AG10803 (cell line): ENCODE measurements around the gene ATXN1.
A peak's percentile ranks its signal among the peaks of the same experiment; 100 is the strongest.

Source experiments
- DNase-seq: peaks from one replicate; pipeline ENCODE4 v3.0.0; 2010; ENCODE audit warnings: low read depth
- H3K4me3 ChIP-seq: 2 replicates; pipeline ENCODE4 v1.5.1; 2011; ENCODE audit warnings: mild to moderate bottlenecking, low read length, control low read depth
- TF ChIP-seq, protein P1 (sequence below): conservative IDR thresholded peaks from 2 replicates; pipeline ENCODE4 v1.5.1; 2011; ENCODE audit warnings: mild to moderate bottlenecking, low read length, control low read depth, inconsistent platforms

ATXN1 gene

DNA sequence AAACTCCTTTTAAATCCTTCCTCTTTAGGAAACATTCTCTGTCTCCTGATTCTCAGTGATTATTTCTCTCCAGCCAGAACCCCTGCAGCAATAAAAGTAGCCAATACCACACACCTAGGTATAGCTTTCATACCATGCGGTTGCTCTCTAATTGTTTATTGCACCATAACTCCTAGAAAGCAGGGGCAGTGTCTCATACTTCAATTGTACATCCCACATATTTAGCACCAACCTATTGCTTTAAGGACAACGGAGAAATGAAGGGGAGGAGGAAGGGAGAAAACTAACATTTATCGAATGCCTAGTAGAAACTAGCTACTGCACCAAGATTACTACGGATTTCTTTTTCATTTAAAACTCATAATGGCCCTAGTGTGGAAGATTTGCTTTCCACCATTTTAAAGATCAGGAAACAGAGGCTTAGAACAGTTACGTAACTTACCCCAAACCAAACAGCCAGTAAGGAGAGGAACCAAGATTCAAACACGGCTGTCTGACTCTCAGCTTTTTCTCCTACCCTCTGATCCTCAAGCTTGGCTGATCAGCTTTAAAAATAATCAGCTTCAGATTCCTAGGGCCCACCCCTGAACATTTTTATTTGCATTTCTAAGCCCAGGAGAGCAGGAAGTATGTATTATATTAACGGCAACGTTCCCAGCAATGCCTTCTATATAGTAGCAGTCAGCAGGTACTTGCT, 43.4 kb upstream of the ATXN1 start:
- TF ChIP-seq, protein P1, sequence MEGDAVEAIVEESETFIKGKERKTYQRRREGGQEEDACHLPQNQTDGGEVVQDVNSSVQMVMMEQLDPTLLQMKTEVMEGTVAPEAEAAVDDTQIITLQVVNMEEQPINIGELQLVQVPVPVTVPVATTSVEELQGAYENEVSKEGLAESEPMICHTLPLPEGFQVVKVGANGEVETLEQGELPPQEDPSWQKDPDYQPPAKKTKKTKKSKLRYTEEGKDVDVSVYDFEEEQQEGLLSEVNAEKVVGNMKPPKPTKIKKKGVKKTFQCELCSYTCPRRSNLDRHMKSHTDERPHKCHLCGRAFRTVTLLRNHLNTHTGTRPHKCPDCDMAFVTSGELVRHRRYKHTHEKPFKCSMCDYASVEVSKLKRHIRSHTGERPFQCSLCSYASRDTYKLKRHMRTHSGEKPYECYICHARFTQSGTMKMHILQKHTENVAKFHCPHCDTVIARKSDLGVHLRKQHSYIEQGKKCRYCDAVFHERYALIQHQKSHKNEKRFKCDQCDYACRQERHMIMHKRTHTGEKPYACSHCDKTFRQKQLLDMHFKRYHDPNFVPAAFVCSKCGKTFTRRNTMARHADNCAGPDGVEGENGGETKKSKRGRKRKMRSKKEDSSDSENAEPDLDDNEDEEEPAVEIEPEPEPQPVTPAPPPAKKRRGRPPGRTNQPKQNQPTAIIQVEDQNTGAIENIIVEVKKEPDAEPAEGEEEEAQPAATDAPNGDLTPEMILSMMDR = no peak
- H3K4me3 ChIP-seq = no peak overlapping the region
- no peak for DNase-seq

DNA sequence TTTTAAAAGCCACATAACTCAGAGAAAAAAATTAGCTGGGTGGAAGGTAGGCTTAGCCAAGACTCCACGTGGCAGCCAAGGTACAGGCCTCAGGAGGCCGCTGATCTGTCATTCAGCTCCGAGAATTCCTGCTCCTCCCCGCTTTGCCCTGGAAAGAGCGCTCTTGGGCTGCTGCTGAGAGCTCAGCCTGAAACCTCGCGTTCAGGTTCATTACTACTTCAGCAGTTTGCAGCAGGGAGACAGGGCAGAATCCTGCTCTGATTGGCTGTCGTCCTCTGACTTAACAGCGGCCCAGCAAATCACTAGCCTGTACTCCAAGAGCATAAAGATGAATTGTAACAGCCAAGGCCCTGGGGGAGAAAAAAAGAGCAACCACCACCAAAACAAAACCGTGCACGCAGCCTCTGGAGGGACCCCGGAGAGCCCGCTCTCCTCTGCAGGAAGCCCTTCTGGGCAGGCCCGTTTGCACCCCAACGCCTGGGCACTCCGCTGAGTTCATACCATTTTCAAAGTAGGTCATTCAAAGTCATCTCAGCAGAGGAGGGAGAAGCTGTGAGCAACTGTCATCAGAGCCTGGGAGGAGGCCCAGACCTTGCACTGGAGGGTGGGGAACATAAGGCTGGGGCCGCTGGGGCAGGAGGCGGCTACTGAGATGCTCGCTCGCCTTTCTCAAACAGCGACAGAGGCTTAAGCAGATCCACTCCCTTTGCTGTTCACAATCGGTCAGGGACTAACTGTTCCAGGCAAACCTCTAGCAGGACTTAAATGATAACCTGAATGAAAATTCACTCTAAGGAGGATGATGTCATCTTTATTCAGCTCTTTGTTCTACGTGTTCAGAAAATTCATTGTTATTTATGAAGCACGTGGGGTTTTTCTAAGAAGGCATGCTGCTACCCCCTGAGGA, 42.3 kb upstream of the ATXN1 start:
- H3K4me3 ChIP-seq = no peak overlapping the region
- TF ChIP-seq, protein P1 = no peak
- no peak for DNase-seq

DNA sequence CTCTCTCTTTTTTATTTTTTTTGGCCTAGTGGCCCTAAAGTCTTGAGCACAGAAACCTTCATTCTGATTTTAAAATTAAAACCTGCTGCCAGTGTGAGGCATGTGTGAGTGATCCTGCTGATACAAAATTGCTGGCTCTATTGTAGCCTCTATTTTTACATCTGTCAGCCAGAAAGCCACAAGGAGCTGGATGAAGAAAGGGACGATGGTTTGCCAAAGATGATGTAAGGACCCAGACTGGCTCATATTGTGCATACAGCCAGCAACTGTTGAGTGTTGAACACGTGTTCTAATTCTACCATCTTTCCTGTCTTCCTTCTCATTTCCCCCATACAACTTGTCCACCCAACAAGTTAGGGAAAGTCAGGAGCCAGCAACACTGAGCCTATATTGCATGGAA, 40.8 kb upstream of the ATXN1 start:
- peak; percentile 95 for DNase-seq
- TF ChIP-seq, protein P1 = no peak

DNA sequence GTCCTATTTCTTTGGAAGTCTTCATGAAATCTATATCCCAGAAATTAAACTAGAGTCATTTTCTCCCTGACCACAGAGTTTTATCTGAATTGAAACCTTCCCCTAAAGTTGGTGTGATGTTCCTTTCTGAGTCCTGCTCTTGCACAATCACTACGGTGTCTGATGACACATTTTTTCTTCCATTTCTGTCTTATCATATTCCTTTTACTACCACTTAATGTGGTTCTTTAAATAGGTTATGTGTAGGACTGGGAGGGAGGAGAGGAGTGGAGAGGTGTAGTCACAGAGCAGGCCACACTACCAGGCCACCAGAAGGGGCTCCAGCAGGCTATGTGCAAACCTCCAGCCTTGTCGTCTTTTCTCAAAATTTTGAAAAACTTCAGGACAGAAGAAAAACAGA, 39.7 kb upstream of the ATXN1 start:
- TF ChIP-seq, protein P1 = 0 out of 2 replicates have a peak, but pooled peaks have one; percentile 2
- H3K4me3 ChIP-seq = no peak overlapping the region
- peak; percentile 37 for DNase-seq

More for the DNA sequence above, 40.8 kb upstream of the ATXN1 start:
- no peak overlapping the region for H3K4me3 ChIP-seq

DNA sequence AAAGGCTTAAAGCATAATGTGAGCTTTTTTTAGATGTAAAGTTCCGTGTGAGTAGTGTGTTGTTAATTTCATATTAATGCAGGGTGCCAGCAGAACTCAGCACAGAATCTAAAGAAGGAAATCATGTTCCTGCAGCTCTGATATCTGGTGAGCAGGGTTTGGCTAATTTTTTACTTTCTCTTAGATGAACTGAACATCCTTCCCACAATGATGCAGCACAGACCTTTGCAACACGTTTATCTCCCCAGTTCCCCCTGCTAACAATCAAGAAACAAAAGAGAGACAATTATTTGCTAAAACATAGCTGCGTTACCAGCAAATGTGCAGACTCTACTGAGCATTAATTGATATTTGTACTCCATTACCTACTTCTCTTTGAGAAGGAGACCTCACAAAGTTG, 39.1 kb upstream of the ATXN1 start:
- DNase-seq = no peak
- TF ChIP-seq, protein P1 = no peak
- no peak overlapping the region for H3K4me3 ChIP-seq

DNA sequence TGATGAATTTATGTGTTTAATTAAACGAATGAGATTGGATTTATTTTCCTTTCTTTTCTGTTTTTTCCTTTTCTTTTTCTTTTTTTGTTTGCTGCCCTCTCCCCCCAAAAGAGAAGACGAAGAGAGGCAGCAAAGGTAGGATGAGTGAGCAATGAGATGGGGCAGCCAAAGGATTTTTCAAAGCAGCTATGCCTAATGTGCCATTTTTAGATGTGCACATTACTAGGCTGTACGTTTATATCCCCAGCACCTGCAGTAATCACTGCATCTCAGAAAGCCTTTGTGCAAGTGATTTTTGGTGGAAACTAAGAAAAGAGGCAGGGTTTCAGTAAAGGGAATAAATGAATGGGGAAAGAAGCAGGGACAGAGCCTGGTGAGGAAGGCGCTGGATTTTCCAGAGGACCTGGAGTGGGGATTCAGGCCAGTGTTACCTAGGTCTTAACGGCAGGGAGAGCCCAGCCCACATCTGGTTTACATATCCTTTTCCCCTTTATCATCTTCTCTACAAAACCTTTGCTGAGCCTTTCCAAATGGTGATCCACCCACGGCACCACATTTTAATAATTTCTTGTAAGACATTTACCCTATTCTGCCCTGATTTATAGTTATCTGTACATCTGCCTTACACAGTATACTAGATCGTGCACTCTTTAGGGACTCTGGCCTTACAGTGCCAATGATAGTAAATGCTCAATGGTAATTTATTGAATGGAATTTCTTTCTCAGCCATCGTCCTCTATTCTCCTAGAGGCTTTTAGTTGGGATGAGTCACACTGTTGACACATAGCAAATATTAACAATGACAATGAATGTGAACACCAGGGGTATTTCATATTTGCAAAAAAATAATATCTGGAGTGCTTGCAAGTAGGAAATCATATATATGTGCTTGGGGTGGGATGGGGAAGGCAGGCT, 38.3 kb upstream of the ATXN1 start:
- TF ChIP-seq, protein P1 = no peak
- H3K4me3 ChIP-seq = no peak overlapping the region
- peak; percentile 31 for DNase-seq
